ENCODE results near the gene TTYH1.

Gene TTYH1

DNA sequence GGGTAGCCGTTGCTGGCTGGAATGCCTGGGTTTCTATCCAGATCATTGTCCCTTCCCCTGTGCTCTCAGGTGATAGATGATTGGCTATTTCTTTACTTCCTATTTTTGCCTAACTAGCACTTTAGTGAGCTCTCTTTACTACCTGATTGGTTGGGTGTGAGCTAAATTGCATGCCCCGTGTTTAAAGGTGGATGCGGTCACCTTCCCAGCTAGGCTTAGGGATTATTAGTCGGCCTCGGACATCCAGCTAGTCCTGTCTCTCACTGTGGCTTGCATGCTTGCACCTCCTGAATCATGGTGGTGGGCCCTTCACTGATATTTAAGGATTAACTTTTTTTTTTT, 10.1 kb downstream of the TTYH1 start:
- peaks cover 13% of the 10 kb centered on the region for H3K27me3 ChIP-seq (ENCODE audit: low read depth, low read length)

DNA sequence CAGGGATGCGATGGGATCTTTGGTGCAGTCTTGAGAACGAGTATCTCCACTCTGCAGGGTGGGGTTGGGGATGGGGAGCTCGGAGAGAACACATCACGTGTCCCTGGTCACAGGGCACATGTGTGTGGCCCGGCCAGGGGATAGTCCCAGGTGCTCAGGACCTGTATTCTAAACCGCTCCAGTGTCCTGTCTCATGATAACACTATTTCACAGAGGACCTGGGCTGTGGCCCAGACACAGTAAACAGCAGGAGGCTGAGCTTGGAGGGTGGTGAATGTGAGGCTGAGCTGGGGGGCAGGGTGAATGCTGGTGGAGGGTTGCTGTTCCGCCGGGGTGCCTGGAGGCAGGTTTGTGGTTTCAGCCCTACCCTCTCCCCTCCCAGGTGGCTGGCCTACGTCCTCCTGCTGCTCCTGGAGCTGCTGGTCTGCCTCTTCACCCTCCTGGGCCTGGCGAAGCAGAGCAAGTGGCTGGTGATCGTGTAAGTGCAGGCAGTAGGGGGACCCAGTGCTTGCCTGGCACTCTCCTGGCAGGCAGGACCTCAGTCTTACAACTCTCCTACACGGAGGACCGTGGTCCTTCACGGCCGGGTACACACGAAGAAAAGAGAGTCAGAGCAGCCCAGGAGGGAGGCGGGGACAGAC, 11.1 kb downstream of the TTYH1 start:
- H3K36me3 ChIP-seq (ENCODE audit: control insufficient read depth in 1 of 2, insufficient read depth in 2 of 2, low read length in 2 of 2): no peaks in the 10 kb centered on the region
- H3K27ac ChIP-seq (ENCODE audit: low read length): no peak overlapping the region
- no peaks in the 10 kb centered on the region for H3K9me3 ChIP-seq (ENCODE audit: control insufficient read depth in 1 of 2, low read length in 2 of 2)
- peaks cover 0 to 20% of the 10 kb centered on the region in 2 donors for H3K4me1 ChIP-seq (ENCODE audit: control insufficient read depth in 1 of 2, insufficient read depth in 2 of 2, low read length in 2 of 2)
- H3K4me3 ChIP-seq (ENCODE audit: low read depth in 1 of 2, low read length in 2 of 2): no peak overlapping the region
- H3K27me3 ChIP-seq (ENCODE audit: low read depth, low read length): peaks cover 14% of the 10 kb centered on the region

More for the DNA sequence above, 10.1 kb downstream of the TTYH1 start:
- Histone ChIP-seq H3K9me3 (ENCODE audit: control insufficient read depth in 1 of 2, low read length in 2 of 2) (no peaks in the 10 kb centered on the region), H3K27ac (ENCODE audit: low read length) (no peak overlapping the region), H3K4me3 (ENCODE audit: low read depth in 1 of 2, low read length in 2 of 2) (no peak overlapping the region), H3K36me3 (ENCODE audit: control insufficient read depth in 1 of 2, insufficient read depth in 2 of 2, low read length in 2 of 2) (no peaks in the 10 kb centered on the region), H3K4me1 (ENCODE audit: control insufficient read depth in 1 of 2, insufficient read depth in 2 of 2, low read length in 2 of 2) (peaks cover 0 to 15% of the 10 kb centered on the region in 2 donors)

GRCh38 chr19:54427586-54427985, 12.3 kb downstream of the TTYH1 start:
- H3K4me1 ChIP-seq (ENCODE audit: control insufficient read depth in 1 of 2, insufficient read depth in 2 of 2, low read length in 2 of 2): peaks cover 0 to 20% of the 10 kb centered on the region in 2 donors
- H3K27me3 ChIP-seq (ENCODE audit: low read depth, low read length): peaks cover 14% of the 10 kb centered on the region
- H3K36me3 ChIP-seq (ENCODE audit: control insufficient read depth in 1 of 2, insufficient read depth in 2 of 2, low read length in 2 of 2): no peaks in the 10 kb centered on the region
- H3K4me3 ChIP-seq (ENCODE audit: low read depth in 1 of 2, low read length in 2 of 2): no peak overlapping the region
- H3K9me3 ChIP-seq (ENCODE audit: control insufficient read depth in 1 of 2, low read length in 2 of 2): no peaks in the 10 kb centered on the region
- H3K27ac ChIP-seq (ENCODE audit: low read length): no peak overlapping the region

DNA sequence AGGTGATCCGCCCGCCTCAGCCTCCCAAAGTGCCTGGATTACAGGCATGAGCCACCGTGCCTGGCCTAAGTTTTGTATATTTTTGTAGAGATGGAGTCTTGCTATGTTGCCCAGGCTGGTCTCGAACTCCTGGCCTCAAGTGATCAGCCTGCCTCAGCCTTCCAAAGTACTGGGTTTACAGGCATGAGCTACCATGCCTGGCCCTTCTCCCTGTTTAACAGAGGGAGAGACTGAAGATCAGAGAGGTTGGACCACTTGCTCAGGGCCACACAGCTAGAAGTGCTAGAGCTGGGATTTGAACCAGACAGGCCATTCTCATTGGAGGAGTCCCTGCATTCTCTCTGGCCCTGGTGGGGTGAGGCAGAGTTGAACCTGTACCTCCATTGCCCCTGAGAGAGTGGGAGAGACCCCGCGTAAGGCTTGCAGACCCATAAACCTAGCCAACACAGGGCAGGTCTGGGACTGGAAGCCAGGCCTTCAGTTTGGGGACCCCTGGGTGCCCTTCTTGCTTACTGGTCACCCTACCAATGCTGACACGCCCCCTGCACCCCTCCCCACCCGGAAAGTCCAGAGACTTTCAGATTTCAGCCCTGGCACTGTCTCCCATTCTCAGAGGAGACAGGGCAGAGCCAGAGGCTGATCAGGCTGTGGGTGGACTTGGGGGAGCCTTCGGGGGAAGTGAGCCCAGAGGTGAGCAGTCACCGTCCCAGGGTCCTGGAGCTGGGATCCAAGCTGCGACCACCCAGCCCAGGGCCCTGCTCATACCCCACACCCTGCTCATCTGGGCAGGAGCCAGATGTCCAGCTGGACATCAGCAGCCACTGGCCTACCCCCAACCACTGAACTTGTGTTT, 13.3 kb downstream of the TTYH1 start:
- Histone ChIP-seq H3K4me3 (ENCODE audit: low read depth in 1 of 2, low read length in 2 of 2) (no peak overlapping the region), H3K4me1 (ENCODE audit: control insufficient read depth in 1 of 2, insufficient read depth in 2 of 2, low read length in 2 of 2) (peaks cover 0 to 20% of the 10 kb centered on the region in 2 donors), H3K27ac (ENCODE audit: low read length) (no peak overlapping the region), H3K27me3 (ENCODE audit: low read depth, low read length) (peaks cover 14% of the 10 kb centered on the region), H3K9me3 (ENCODE audit: control insufficient read depth in 1 of 2, low read length in 2 of 2) (no peaks in the 10 kb centered on the region), H3K36me3 (ENCODE audit: control insufficient read depth in 1 of 2, insufficient read depth in 2 of 2, low read length in 2 of 2) (no peaks in the 10 kb centered on the region)

GRCh38 chr19:54429176-54429495, 13.9 kb downstream of the TTYH1 start:
- Histone ChIP-seq H3K27me3 (ENCODE audit: low read depth, low read length) (peaks cover 19% of the 10 kb centered on the region), H3K9me3 (ENCODE audit: control insufficient read depth in 1 of 2, low read length in 2 of 2) (no peaks in the 10 kb centered on the region), H3K27ac (ENCODE audit: low read length) (no peak overlapping the region), H3K4me3 (ENCODE audit: low read depth in 1 of 2, low read length in 2 of 2) (no peak overlapping the region), H3K36me3 (ENCODE audit: control insufficient read depth in 1 of 2, insufficient read depth in 2 of 2, low read length in 2 of 2) (no peaks in the 10 kb centered on the region), H3K4me1 (ENCODE audit: control insufficient read depth in 1 of 2, insufficient read depth in 2 of 2, low read length in 2 of 2) (peaks cover 0 to 20% of the 10 kb centered on the region in 2 donors)

GRCh38 chr19:54429545-54430227, 14.4 kb downstream of the TTYH1 start:
- peaks cover 0 to 26% of the 10 kb centered on the region in 2 donors for H3K4me1 ChIP-seq (ENCODE audit: control insufficient read depth in 1 of 2, insufficient read depth in 2 of 2, low read length in 2 of 2)
- peaks cover 21% of the 10 kb centered on the region for H3K27me3 ChIP-seq (ENCODE audit: low read depth, low read length)
- no peak overlapping the region for H3K4me3 ChIP-seq (ENCODE audit: low read depth in 1 of 2, low read length in 2 of 2)
- no peak overlapping the region for H3K27ac ChIP-seq (ENCODE audit: low read length)
- H3K36me3 ChIP-seq (ENCODE audit: control insufficient read depth in 1 of 2, insufficient read depth in 2 of 2, low read length in 2 of 2): no peaks in the 10 kb centered on the region
- no peaks in the 10 kb centered on the region for H3K9me3 ChIP-seq (ENCODE audit: control insufficient read depth in 1 of 2, low read length in 2 of 2)

- Histone ChIP-seq H3K27ac (ENCODE audit: low read length) (no peak overlapping the region), H3K9me3 (ENCODE audit: control insufficient read depth in 1 of 2, low read length in 2 of 2) (no peaks in the 10 kb centered on the region), H3K36me3 (ENCODE audit: control insufficient read depth in 1 of 2, insufficient read depth in 2 of 2, low read length in 2 of 2) (no peaks in the 10 kb centered on the region), H3K4me1 (ENCODE audit: control insufficient read depth in 1 of 2, insufficient read depth in 2 of 2, low read length in 2 of 2) (peaks cover 0 to 35% of the 10 kb centered on the region in 2 donors), H3K4me3 (ENCODE audit: low read depth in 1 of 2, low read length in 2 of 2) (peak overlapping the region in 1 of 2 donors; percentile 46), H3K27me3 (ENCODE audit: low read depth, low read length) (peaks cover 21% of the 10 kb centered on the region)
Measured at GRCh38 chr19:54430306-54431254, 15.3 kb downstream of the TTYH1 start.

GRCh38 chr19:54431255-54431838, 16.1 kb downstream of the TTYH1 start:
- Histone ChIP-seq H3K27ac (ENCODE audit: low read length) (no peak overlapping the region), H3K9me3 (ENCODE audit: control insufficient read depth in 1 of 2, low read length in 2 of 2) (no peaks in the 10 kb centered on the region), H3K36me3 (ENCODE audit: control insufficient read depth in 1 of 2, insufficient read depth in 2 of 2, low read length in 2 of 2) (no peaks in the 10 kb centered on the region), H3K4me1 (ENCODE audit: control insufficient read depth in 1 of 2, insufficient read depth in 2 of 2, low read length in 2 of 2) (peaks cover 0 to 42% of the 10 kb centered on the region in 2 donors), H3K27me3 (ENCODE audit: low read depth, low read length) (peaks cover 21% of the 10 kb centered on the region), H3K4me3 (ENCODE audit: low read depth in 1 of 2, low read length in 2 of 2) (peak overlapping the region in 1 of 2 donors; percentile 46)

GRCh38 chr19:54432144-54432738, 17.0 kb downstream of the TTYH1 start:
- Histone ChIP-seq H3K9me3 (ENCODE audit: control insufficient read depth in 1 of 2, low read length in 2 of 2) (no peaks in the 10 kb centered on the region), H3K27ac (ENCODE audit: low read length) (no peak overlapping the region), H3K27me3 (ENCODE audit: low read depth, low read length) (peaks cover 21% of the 10 kb centered on the region), H3K4me1 (ENCODE audit: control insufficient read depth in 1 of 2, insufficient read depth in 2 of 2, low read length in 2 of 2) (peaks cover 0 to 43% of the 10 kb centered on the region in 2 donors), H3K4me3 (ENCODE audit: low read depth in 1 of 2, low read length in 2 of 2) (no peak overlapping the region), H3K36me3 (ENCODE audit: control insufficient read depth in 1 of 2, insufficient read depth in 2 of 2, low read length in 2 of 2) (no peaks in the 10 kb centered on the region)

- peaks cover 0 to 43% of the 10 kb centered on the region in 2 donors for H3K4me1 ChIP-seq (ENCODE audit: control insufficient read depth in 1 of 2, insufficient read depth in 2 of 2, low read length in 2 of 2)
- H3K4me3 ChIP-seq (ENCODE audit: low read depth in 1 of 2, low read length in 2 of 2): no peak overlapping the region
- H3K9me3 ChIP-seq (ENCODE audit: control insufficient read depth in 1 of 2, low read length in 2 of 2): no peaks in the 10 kb centered on the region
- peaks cover 21% of the 10 kb centered on the region for H3K27me3 ChIP-seq (ENCODE audit: low read depth, low read length)
- no peak overlapping the region for H3K27ac ChIP-seq (ENCODE audit: low read length)
- H3K36me3 ChIP-seq (ENCODE audit: control insufficient read depth in 1 of 2, insufficient read depth in 2 of 2, low read length in 2 of 2): no peaks in the 10 kb centered on the region
Measured at GRCh38 chr19:54433697-54434096, 18.4 kb downstream of the TTYH1 start.
